DMS153 (cell line): Measurements from ENCODE around the gene USP5.

Experiments used
- DNase-seq: peaks from one replicate; lab custom pipeline; 2025; lab: John Stamatoyannopoulos, UW

USP5 gene

DNA sequence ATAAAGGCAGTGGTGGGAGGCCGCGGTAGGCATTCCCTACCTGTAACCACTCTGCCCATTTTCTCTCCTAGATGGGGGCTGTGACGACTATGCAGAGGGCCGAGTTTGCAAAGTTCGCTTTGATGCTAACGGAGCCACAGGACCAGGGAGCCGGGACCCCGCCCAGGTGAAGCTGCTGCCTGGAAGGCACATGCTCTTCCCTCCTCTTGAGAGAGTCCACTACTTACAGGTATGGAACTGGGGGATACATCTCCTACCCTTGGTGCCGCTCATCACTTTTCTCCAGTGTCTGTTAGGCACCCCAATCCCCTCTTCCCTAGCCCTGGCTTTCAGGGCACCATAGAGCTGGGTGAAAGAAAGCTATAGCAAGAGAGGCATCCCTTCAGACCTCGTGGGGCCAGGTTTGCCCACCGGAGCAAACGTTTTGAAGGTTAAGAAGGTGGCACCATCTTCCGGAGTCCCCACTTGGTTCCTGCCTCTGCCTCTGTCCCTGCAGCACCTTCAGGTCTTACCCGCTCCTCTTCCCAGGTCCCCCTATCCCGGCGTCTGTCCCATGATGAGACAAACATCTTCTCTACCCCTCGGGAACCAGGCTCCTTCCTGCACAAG lies 25.7 kb upstream of the USP5 start:
- no peak for DNase-seq

DNA sequence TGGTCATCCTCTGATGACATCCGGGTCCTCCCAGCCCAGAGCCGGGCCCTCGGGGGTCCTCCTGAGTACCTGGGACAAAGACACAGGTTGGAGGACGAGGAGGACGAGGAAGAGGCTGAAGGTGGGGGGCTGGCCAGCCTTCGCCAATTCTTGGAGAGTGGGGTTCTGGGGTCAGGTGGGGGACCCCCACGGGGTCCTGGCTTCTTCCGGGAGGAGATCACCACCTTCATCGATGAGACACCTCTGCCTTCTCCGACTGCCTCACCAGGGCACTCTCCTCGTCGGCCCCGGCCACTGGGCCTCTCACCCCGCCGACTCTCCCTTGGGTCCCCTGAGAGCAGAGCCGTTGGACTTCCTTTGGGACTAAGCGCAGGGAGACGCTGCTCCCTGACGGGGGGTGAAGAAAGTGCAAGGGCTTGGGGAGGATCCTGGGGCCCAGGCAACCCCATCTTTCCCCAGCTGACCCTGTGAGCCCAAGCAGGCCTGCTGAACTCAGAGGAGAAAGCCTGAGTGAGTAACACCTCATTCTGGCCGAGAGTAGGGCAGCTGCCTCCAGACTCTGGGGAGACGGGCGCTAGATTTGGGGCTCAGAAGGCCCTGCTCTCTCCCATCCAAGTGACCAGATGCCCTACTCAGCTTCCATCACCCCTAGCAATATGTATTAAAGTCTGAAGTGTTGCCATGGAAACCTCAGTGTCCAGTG lies 25.1 kb upstream of the USP5 start:
- DNase-seq = no peak

DNA sequence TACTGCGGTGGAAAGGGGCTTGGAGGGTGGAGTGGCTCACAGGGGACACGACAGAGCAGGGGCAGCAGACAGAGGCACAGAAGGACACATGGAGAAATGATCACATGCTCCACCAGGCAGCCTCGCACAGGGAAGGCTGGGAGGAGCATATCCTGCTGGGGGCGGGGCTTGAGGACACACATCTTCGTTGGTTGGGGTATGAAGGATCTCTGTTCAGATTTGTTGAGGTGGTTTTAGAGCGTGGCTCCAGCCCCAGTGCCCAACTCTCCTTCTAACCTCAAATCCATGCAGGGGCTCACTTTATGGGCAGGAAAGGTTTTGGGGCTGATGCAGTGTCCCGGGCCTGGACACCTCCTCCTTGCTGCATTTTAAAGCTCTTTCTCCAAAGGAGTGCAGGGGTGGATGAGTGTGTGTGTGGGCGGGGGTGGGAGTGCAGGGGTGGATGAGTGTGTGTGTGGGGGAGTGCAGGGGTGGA lies 24.5 kb upstream of the USP5 start:
- DNase-seq = peak; percentile 85

- DNase-seq = no peak
These were observed 23.8 kb upstream of the USP5 start, which contains the start of gene P3H3 for GRCh38 chr12:6827982-6828780. TSS of gene P3H3 (plus strand) at chr12:6828407. CDS start at chr12:6828441, 34 bp downstream.

DNA sequence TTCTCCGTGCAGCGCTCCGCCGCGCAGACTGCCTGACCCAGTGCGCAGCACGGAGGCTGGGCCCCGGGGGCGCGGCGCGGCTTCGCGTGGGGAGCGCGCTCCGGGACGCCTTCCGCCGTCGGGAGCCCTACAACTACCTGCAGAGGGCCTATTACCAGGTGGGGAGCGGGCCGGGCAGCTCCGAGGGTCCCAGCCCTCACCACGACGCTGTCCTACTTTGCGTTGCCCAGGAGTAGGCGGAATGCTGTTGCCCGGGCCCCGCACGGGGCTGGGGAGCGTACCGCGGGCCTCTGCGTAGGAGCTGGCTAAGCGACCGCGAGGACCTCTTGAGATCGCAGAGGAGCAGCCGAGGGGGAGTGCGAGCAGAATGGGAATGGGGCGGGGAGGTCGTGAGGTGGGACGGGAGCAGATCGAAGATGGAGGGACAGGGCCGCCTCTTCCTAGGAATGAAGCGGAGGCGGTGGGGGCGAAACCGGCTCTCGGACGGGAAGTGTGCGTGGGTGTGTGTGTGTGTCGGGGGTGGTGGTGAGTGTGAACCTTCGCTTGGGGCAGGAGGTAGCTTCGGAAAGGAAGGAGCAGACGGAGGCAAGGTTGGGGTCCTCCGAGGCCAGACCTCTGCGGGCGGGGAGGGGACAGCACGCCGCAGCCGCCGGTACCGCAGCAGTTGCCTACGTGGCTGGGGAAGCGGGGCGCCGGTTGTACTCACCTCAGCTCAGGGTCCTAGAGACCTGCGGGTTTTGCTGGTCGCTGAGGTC lies 23.0 kb upstream of the USP5 start:
- DNase-seq = no peak

- DNase-seq = no peak
These were observed 22.3 kb upstream of the USP5 start for GRCh38 chr12:6829536-6830220.

DNA sequence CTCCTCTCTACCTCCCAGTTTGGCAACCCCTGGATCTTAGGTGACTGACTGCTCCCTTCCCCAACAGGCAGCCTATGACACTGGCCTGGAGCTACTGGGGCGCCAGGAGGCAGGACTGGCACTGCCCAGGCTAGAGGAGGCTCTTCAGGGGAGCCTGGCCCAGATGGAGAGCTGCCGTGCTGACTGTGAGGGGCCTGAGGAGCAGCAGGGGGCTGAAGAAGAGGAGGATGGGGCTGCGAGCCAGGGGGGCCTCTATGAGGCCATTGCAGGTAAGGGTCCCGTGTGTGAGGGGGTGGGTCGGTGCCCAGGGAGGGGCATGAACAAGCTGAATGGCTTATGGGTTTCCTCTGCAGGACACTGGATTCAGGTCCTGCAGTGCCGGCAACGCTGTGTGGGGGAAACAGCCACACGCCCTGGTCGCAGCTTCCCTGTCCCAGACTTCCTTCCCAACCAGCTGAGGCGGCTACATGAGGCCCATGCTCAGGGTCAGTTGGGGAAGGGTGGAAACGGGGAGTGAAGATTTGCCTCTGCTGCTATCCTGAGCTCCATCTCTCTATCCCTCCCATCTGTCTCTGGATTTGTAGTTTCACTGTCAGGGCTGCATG lies 21.6 kb upstream of the USP5 start:
- DNase-seq = no peak

DNA sequence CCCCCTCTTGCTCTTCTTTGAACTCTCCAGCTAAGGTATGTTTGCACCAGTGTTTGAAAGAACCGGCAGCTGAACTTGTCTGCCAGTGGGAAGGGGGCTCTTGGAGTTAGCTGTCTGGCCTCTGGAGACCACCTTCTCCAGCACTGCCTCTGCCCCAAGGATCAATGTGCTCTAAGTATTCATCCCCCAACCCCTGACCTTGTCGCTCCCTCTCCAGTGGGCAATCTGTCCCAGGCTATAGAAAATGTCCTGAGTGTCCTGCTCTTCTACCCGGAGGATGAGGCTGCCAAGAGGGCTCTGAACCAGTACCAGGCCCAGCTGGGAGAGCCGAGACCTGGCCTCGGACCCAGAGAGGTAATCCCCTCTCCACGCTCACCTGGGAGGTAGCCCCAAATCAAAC lies 21.0 kb upstream of the USP5 start:
- DNase-seq = no peak

- DNase-seq = no peak
These were observed 20.4 kb upstream of the USP5 start for GRCh38 chr12:6831450-6831995.

DNA sequence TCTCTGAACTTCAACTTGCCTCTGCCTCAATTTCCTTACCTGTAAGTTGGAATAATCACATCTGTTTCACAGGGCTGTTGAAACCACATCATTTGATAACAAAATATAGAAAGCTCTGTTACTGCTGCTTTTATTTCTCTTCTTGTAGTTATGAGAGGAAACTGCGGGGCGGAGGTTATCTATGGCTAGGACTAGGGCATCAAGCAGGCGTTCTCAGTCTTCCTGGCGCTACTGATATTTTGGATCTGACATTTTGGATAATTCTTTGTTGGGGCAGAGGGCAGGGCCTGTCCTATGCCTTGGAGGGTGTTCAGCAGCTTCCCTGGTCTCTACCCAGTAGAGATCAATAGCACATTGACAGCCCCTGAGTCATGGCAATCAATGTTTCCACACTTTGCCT lies 19.8 kb upstream of the USP5 start:
- no peak for DNase-seq

GRCh38 chr12:6833189-6833890 lies 18.6 kb upstream of the USP5 start:
- DNase-seq = no peak

DNA sequence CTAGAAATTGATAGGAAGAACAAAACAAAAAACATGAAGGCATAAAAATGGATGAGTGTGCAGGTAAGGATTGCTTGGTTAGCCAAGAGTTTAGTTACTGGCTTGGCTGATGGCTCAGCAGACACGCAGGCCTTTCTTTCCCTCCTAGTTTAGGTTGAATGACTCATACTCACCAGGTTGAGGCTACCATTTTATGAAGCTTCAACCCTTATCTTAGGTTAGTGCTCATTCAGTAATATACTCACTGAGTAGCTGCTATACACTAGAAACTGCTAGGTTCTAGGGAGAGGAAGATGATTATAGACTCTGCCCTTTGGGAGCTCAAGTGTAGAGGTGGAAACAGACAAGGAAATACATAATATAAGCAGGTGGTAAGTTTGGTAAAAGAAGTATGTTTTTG lies 17.7 kb upstream of the USP5 start:
- no peak for DNase-seq

DNA sequence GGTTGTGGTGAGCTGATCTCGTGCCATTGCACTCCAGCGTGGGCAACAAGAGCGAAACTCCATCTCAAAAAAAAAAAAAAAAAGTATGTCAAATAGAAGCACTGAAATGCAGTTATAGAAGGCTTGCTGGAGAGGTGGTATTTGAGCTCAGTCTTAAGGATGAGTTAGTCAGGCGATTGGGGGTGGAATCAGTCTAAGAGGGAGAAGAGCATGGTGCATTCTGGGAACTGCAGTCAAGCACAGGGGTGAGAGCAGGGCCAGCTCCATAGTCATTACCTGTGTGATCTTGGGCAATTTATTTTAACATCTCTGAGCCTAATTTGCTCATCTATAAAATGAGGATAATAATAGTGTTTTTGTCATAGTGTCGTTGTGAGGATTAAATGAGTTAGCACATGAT lies 17.1 kb upstream of the USP5 start:
- DNase-seq = no peak

GRCh38 chr12:6836851-6837250 lies 15.1 kb upstream of the USP5 start:
- DNase-seq = no peak

GRCh38 chr12:6837370-6838060 lies 14.4 kb upstream of the USP5 start:
- no peak for DNase-seq

DNA sequence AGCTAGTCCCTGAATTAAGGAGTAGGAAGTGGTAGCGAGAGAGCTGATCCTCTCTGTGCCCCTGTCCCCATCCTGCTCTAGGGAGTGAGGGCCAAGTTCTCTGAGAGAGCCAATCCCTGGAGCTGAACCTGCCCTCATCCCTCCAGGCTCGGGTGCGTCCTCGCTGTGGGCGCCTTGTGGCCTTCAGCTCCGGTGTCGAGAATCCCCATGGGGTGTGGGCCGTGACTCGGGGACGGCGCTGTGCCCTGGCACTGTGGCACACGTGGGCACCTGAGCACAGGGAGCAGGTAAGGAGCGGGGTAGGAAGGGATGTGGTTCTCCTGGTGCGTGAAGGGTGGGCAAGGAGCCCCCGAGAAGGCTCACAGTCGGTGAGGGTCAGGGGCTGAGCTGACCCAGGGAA lies 13.1 kb upstream of the USP5 start:
- no peak for DNase-seq

DNA sequence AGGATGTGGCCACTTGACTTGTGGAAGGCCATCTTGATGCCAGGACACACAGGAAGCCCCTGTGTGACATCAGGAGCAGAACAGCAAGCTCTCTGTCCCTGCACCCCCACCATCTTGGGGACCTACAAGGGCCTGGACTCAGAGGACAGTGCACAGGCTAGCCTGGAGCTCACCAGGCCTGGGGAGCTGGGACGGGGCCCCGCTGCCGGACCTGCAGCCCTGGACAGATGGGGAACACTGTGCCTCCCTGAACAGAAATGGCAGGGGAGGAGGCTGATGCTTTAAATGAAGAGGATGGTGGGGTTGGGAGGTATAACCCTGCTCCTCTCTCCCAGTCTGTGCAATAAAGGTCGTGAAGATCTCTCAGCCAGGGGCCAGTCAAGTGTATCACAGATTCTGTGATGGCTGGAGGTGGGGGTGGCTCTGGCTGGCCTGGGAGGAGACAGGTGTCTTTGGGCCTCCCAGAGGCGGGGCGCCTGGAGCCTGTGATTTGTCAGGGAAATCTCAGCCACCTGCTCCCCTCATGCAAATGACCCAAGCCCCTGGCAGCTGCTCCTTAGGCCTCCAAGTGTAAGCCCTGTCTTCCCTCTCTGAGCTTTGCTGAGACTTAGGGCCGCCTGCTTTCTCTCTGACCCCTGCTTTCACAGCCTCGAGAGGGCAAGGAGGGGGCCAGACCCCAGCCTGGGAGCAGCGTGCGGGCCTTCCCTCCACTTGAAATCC lies 12.3 kb upstream of the USP5 start:
- no peak for DNase-seq

DNA sequence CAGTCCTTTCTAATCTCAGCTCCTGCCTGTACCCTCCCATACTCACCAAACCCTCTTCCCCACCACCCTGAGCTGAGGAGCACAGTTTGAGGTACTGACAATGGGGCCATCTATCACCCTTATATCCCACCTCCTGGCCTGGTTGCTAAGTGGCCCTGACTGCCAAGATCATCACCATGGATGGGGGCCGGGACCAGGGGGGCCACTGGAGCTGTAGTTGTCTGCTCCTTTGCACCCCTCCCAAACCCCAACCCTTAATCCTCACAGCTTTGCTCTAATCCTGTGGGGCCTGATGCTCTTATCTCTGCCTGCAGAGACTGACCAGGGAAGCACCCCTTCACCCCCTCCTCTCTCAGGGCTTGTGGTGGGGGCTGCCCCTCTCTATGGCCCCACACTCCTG lies 11.6 kb upstream of the USP5 start:
- no peak for DNase-seq
